Body of pancreas (tissue), 4 donors: Measurements from ENCODE around the gene TRPM3.

Source experiments
- POLR2A ChIP-seq, 3 donors: fragments of 450-650 bp; IDR thresholded peaks; one replicate each; pipeline ENCODE4 v1.6.1; 2016; ENCODE audit warnings: antibody characterized with exemption in 3 of 3, mild to moderate bottlenecking in 2 of 3
- TF ChIP-seq, protein P1 (sequence below), 7 experiments: fragments of 450-650 bp in 4 of 7; fragments of 200-600 bp in 3 of 7; sonication (generic) in 3 of 7; IDR thresholded peaks; one replicate each; pipeline ENCODE4 v1.5.1; 2016 to 2019; ENCODE audit warnings: antibody characterized with exemption in 7 of 7

DNA sequence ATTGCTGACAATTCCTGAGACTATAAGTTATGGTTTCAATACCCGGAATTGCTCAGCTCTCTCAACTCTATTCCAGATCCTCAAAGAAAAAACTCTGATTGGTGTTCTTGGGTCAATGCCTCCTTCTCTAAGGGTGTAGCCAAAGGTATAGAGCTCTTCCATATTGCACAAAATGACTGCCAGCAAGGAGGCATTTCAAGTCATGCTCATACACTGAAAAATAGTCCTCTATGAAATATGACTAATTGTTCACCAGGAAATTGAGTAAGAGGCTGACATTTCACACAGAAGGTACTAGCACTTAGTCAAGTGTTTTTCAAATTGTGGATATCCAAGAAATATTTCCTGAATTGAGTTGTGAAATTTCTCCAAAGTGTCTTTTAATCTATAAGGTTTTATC is 595.9 kb downstream of the TRPM3 start:
- TF ChIP-seq POLR2A (IDR thresholded peaks at IDR 0.05), result no peak
- TF ChIP-seq, protein P1, sequence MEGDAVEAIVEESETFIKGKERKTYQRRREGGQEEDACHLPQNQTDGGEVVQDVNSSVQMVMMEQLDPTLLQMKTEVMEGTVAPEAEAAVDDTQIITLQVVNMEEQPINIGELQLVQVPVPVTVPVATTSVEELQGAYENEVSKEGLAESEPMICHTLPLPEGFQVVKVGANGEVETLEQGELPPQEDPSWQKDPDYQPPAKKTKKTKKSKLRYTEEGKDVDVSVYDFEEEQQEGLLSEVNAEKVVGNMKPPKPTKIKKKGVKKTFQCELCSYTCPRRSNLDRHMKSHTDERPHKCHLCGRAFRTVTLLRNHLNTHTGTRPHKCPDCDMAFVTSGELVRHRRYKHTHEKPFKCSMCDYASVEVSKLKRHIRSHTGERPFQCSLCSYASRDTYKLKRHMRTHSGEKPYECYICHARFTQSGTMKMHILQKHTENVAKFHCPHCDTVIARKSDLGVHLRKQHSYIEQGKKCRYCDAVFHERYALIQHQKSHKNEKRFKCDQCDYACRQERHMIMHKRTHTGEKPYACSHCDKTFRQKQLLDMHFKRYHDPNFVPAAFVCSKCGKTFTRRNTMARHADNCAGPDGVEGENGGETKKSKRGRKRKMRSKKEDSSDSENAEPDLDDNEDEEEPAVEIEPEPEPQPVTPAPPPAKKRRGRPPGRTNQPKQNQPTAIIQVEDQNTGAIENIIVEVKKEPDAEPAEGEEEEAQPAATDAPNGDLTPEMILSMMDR (IDR thresholded peaks at IDR 0.05), result no peak
